ENCODE data around the gene GOLGA8B.
"Not testable (repeated sequence)": the region's sequence is repeated elsewhere in the genome, so short reads cannot be mapped to it uniquely, and the experiment has no call there.

GOLGA8B gene

GRCh38 chr15:34560814-34561213 is 22.6 kb downstream of the GOLGA8B start:
- not testable (repeated sequence) for DNase-seq (ENCODE audit: low read depth)

GRCh38 chr15:34559764-34560163 is 23.7 kb downstream of the GOLGA8B start:
- not testable (repeated sequence) for DNase-seq (ENCODE audit: low read depth)

GRCh38 chr15:34555162-34555561 is 28.3 kb downstream of the GOLGA8B start:
- DNase-seq (ENCODE audit: low read depth) = not testable (repeated sequence)

- DNase-seq (ENCODE audit: low read depth) = not testable (repeated sequence)
Measured at GRCh38 chr15:34554716-34555115, 28.7 kb downstream of the GOLGA8B start.

- DNase-seq (ENCODE audit: low read depth) = not testable (repeated sequence)
Measured at GRCh38 chr15:34554126-34554525, 29.3 kb downstream of the GOLGA8B start.

GRCh38 chr15:34550129-34550528 is 33.3 kb downstream of the GOLGA8B start:
- not testable (repeated sequence) for DNase-seq (ENCODE audit: low read depth)

- not testable (repeated sequence) for DNase-seq (ENCODE audit: low read depth)
Measured at GRCh38 chr15:34549381-34549809, 34.1 kb downstream of the GOLGA8B start.

- DNase-seq (ENCODE audit: low read depth) = not testable (repeated sequence)
Measured at GRCh38 chr15:34543860-34544649, 39.4 kb downstream of the GOLGA8B start.

- DNase-seq (ENCODE audit: low read depth) = not testable (repeated sequence)
Measured at GRCh38 chr15:34535857-34536256, 47.6 kb downstream of the GOLGA8B start.
